ENCODE results near the gene ATF5.
"Not testable (repeated sequence)": the region's sequence is repeated elsewhere in the genome, so short reads cannot be mapped to it uniquely, and the experiment has no call there.

Gene ATF5

DNA sequence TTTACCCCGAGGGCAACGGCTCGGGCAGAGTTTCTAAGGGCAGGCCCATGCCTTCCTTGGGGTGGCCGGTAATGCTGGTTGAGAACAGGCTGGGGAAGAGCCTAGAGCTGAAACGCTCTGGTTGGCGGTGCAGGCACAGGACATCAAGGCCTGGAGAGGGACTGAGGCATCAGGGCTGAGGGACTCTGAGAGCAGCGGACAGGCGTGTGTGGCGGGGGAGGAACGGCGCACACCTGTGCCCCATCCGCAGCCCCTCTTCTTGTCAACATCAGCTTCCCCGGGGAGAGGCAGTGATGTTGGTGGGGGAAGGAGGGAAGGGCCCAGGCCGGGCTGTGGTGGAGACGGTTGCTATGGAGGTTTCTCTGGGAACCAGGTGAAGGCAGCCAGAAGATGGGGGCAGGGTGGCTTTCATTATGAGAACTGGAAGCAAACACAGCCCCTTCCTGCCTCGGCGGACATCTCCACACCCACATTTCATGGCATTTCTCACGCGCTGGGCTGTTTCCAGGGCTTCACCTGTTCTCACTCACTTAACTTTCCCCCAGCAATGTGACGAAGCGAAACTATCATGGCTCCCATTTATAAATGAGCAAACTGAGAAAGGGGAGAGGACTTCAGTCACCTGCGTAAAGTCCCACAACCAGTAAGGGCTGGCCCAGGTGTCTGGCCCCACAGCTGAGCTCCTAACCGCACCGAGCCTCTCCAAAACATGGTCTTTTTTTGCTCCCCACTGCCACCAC, 8.2 kb upstream of the ATF5 start:
- DNase-seq (ENCODE audit: low read depth, low spot score), result no peak
- no peak overlapping the region for H3K27ac ChIP-seq

DNA sequence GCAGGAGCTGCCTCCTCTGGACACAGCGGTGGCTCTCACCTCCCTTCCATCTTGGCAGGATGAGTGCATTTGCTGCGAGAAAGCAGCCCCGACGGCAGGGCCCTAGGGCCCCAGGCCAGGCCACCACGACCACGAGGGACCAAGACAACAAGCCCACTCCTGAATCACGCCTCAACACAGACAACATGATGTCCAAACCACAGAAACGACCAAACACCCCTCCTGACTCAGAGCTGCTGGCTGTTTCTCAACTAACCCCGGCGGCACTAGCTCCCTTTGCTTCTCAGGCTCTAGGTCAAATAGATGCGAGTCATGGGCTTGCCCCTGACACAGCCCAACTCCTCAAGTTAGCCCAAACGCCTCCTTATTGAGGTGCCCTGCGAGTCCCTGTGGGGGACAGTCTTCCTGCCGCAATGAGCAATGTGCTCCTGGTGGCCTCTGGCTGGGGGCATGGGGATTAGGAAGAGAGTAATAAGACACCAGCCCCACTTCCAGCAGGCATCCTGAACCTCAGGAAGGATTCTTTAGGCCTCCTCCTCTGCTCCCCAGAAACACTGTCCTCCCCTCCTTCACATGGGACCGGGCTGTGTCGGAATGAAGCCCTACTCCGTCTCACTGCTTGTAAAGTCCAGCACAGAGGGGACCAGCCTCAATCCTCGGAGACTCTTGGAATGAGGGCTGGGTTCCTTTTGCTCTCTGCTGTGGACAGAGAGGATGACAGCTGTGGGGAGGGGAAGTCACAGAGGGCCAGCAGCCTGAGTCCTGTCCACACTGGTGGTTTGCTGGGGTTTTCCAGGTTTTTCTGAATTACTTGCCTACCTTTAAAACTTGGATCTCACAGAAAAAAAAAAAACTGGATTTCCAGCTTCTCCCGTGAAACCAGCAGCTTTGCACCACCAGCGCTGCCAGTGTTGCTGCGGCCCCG, 6.9 kb upstream of the ATF5 start:
- no peak for DNase-seq (ENCODE audit: low read depth, low spot score)
- no peak overlapping the region for H3K27ac ChIP-seq

DNA sequence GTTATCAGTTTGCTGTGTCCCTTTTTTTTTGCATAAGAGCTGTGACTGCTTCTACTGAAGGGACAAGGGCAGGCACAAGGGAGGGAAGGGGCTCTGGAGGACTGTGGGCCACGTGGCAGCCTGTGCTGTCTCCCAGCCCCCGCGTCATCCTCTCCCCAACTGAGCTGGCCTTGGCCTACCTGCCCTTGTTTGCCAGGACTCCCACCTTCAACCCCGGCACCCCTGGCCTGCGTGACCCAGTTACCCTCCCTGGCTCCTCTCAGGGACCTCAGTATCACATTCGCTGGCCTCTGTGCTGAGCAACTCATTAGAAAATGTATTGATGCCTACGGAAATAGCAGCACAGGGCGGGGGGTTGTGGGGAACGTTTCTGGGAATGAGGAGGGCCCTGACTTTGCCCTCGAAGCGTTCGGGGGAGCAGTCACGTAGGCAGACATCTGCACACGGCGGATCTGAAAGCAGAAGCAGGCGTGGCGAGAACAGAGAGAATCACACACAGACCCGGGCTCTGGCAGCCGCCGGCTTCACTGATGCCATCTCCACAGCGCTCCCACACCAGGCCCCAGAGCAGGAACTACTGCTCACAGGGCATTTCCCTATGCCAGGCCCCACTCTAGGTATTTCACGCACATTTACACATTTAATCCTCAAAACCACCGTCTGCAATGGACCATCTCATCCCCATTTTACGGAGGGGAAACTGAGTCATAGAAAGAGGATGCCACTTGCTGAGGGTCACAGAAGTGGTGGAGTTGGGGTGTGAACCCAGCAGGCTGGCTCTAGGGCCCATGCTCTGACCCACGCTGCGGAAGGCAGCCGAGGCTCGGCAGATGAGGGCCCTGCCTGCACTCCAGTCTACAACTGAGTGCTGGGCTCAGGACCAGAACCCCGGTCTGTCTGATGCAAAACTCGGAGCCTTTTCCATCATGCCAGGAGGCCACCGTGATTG, 5.7 kb upstream of the ATF5 start:
- no peak for DNase-seq (ENCODE audit: low read depth, low spot score)
- no peak overlapping the region for H3K27ac ChIP-seq

DNA sequence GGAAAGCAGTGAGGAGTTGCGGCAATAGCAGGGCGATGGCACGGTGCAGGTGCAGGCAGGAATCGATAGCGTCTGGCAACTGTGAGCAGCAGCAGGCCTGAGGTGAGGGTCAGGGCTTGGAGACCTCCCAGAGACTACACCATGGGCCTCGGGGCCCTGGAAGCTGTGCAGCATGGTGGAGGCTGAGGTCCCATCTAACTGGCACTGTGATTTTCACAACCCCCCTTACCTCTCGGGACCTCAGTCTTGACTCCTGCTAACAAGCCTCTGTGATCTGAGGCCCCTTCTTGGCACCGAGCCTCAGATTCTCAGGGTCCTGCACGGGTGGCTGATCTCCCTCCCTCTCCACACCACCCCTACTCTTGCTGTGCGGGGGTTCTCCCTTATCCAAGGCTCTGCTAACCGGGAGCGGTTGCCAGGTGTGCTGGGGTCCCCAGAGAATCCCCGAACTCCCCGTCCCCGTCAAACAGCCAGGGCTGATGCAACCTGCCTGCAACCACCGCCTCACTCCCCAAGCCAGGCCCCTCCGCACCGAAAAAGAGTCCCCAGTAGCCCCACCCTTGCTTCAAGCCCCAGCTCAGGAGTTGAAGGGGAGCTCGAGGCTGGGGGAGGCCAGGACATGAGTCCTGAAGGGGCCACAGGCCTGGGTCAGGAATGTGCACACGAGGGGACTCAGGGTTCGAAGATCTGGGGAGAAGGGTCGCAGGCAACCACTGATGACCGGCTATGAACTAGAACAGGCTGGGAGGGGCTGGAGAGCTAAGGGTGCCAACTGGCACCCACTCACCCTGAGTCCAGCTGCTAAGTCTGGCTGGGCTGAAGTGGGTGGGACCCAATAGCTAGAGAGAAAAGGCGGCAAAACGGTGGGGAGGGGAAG, 4.8 kb upstream of the ATF5 start:
- H3K27ac ChIP-seq, result peak overlapping the region; percentile 4
- no peak for DNase-seq (ENCODE audit: low read depth, low spot score)

DNA sequence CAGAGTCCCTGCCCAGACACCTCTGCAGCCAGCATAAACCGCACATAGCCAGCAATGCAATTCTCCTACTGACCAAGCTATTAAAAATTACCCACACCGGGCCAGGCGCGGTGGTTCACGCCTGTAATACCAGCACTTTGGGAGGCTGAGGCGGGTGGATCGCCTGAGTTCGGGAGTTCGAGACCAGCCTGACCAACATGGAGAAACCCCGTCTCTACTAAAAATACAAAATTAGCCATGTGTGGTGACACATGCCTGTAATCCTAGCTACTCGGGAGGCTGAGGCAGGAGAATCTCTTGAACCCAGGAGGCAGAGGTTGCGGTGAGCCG, 4.2 kb upstream of the ATF5 start:
- DNase-seq (ENCODE audit: low read depth, low spot score); H3K27ac ChIP-seq: not testable (repeated sequence)

DNA sequence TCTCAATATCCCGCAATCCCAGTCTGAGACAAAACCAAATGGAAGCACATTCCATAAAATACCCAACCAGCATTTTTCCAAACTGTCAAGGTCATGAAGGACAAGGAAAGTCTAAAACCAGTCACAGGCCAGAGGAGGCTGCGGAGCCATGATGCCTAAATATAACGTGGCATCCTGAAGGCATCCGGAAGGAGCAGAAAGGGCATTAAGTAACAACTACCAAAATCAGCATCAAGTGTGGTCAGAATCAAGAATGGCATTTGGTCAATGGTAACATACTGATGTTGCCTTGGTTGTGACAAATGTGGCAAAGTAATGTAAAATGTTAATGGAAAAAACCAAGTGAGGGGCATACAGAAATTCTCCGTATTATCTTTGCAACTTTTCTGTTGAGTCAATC, 3.5 kb upstream of the ATF5 start:
- no peak for DNase-seq (ENCODE audit: low read depth, low spot score)

DNA sequence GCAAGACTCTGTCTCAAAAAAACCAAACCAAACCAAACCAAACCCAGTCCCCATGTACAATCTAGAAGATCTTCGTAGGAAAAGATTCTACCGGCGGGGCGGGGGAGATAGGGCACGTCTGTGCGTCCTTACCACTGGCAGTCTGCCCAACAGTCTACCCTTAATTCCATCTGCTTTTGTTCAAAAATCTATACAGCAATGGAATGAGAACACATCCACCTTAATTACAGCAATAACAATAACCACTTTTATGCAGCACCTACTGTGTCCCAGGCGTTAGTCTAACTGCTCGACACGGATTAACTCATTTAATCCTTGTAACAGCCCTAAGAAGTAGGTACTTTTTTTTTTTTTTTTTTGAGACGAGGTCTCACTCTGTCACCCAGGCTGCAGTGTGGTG, 2.5 kb upstream of the ATF5 start:
- no peak for DNase-seq (ENCODE audit: low read depth, low spot score)
- H3K27ac ChIP-seq, result no peak overlapping the region

More for the DNA sequence above, 3.5 kb upstream of the ATF5 start:
- no peak overlapping the region for H3K27ac ChIP-seq

DNA sequence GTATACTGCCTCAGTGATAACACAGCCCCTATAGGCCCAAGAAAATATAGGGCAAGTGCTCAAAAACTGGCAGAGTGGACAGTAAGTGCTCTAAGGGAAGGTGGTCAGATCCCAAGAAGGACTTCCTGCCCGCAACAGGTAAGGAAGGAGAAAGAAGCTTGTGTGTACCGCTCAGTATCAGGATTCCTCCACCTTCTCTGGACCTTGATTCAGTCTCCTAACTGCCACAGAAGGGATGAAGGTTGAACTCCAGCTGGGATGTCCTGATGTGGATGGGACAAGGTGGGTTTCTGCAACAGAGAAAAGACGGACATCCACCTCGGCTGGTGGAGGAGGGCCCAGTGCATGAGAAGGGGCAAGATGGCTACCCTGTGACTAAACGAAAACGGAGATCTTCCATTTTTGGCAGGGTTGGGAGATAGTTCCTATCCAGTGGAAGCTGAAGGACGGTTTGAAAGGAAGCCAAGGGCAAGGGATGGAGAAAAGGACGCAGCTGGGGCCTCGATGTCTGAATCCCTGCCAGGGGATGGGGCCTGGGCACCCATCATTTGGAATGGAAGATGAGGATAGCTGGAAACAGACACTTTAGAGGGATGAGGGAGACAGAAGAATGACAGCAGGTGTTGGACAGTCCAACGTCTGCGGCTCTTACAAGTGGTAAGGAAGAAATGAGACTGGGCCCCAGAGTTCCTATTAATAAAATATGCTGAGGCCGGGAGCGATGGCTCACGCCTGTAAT, 1.3 kb upstream of the ATF5 start:
- no peak for DNase-seq (ENCODE audit: low read depth, low spot score)
- H3K27ac ChIP-seq, result peak overlapping the region; percentile 89

DNA sequence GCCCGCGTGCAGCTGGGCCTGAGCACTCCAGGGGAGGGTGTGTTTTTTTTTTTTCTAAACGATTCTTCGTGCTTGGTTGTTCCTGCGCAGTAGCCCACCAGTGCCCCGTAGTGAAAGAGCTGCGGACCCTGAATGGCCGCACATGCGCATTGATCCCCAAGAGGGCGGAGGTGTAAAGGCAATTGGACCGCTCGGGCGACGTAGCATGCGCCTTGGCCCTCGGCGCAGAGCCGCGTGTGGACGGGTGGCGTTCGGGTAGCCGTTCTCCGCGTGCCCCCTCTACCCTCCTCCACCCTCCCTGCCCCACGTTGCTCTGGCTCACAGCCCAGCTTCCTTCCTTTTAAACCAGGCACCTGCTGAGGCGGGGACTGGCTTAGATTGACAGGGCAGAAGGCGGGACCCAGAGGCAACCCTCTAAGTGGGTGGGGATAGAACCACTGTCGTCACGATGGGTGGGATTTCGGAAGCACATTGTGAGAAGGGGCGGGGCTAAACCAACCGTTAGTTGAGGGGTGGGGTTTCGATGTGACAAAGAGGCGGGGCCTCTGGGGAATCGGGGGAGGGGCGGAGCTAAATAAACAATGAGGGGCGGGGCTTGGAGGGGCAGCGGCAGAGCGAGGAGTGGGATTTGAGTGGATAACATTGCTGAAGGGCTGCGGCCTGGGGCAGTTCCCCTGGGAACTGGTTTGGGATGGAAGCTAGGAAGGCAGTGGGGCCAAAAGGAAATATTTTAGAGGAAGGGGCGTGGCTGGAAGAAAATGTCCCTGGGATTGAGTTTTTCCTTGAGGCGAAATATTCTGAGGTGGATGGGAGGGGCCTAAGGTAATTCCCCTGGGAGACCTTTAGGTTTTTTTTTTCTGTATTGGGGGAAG, 842 bp downstream of the ATF5 start:
- peak overlapping the region; percentile 89 for H3K27ac ChIP-seq
- peak; percentile 83 for DNase-seq (ENCODE audit: low read depth, low spot score)

DNA sequence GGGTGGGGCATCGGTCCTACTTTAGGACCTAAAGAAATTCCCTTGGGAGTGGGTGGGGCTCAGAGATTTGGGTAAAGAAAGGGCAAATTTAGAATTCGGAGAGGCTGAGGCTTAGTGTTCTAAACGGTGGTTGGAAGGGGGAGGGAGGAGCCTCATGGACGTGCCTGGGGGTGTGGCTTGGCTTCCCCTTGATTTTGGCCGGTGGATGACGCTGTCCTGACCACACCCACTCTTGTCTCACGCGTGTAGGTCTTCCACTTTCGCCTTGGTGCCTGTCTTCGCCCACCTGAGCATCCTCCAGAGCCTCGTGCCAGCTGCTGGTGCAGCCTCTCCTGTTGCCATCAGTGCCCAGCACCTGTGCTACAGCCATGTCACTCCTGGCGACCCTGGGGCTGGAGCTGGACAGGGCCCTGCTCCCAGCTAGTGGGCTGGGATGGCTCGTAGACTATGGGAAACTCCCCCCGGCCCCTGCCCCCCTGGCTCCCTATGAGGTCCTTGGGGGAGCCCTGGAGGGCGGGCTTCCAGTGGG, 1.5 kb downstream of the ATF5 start:
- no peak for DNase-seq (ENCODE audit: low read depth, low spot score)
- peak overlapping the region; percentile 89 for H3K27ac ChIP-seq

DNA sequence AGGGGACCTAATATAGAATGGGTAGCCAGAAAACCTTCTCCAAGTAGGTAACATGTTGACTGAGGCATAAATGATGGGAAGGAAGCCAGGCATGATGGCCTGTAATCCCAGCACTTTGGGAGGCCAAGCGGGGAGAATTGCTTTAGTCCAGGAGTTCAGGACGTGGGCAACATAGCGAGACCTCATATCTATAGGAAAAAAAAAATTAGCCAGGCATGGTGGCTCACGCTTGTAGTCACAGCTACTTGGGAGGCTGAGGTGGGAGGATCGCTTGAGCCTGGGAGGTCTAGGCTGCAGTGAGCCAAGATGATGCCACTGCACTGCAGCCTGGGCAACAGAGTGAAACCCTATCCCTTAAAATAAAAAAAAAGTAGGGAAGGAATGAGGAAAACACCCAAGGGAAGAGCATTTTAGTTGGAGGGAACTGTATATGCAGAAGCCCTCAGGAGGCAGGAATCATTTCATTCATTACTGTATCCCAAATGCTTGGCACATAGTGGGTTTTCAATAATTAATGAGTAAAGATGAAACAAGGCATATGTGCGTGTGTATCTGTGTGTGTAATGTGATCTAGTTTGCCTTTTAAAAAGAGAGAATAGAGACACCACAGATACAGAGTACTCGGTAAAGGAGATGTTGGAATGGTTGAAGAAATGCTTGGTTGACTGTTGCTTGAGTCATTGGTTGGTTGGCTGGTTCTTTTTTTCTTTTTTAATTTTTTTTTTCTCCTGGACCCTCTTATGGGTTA, 2.5 kb downstream of the ATF5 start:
- no peak for DNase-seq (ENCODE audit: low read depth, low spot score)
- peak overlapping the region; percentile 50 for H3K27ac ChIP-seq

DNA sequence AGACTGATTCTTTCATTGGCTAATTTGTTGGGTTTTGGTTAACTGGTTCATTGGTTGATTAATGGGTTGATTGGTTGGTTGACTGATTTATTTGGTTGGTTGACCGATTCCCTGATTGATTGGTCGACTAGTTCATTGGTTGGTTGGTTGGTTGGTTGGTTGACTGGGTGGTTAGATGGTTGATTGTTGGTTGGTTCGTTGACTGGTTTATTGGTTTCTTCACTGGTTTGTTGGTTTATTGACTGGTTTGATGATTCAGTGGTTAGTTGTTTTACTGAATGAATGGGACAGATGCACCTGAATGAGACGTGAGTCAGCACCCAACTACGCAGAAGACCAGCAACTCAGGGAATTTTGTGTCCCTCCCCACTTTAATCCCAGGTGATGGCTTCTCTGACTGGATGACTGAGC, 3.0 kb downstream of the ATF5 start:
- peak; percentile 79 for DNase-seq (ENCODE audit: low read depth, low spot score)
- H3K27ac ChIP-seq, result peak overlapping the region; percentile 50

DNA sequence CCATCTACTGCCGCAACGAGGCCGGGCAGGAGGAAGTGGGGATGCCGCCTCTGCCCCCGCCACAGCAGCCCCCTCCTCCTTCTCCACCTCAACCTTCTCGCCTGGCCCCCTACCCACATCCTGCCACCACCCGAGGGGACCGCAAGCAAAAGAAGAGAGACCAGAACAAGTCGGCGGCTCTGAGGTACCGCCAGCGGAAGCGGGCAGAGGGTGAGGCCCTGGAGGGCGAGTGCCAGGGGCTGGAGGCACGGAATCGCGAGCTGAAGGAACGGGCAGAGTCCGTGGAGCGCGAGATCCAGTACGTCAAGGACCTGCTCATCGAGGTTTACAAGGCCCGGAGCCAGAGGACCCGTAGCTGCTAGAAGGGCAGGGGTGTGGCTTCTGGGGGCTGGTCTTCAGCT, 3.7 kb downstream of the ATF5 start:
- H3K27ac ChIP-seq, result no peak overlapping the region
- DNase-seq (ENCODE audit: low read depth, low spot score), result no peak

DNA sequence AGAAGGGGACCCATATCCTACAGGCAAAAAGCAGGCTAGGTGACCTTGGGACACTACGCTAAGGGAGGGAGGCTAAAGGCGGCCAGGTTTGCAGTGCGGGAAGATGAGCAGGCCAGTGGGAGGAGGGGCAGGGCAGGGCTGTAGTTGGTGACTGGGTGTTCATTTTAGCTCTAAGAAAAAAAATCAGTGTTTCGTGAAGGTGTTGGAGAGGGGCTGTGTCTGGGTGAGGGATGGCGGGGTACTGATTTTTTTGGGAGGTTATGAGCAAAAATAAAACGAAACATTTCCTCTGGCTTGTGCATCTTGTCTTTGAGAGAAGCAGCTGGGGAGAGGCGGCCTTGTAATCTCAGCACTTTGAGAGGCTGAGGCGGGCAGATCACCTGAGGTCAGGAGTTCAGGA, 4.6 kb downstream of the ATF5 start:
- no peak overlapping the region for H3K27ac ChIP-seq
- no peak for DNase-seq (ENCODE audit: low read depth, low spot score)

DNA sequence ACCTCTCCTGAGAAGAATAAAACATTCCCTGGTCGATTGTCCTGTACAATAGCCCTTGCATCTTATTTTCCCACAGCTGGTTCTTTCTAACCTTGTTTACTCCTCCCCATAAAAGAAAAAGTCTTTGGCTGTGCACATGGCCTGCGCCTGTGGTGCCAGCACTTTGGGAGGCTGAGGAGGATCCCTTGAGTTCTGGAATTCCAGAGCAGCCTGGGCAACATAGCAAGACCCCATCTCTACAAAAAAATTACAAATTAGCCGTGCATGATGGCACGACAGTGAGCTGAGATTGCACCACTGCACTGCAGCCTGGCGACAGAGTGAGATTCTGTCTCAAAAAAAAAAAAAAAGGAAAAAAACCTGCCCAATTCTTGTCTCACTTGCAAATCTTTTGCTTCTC, 7.5 kb downstream of the ATF5 start:
- DNase-seq (ENCODE audit: low read depth, low spot score), result no peak
- H3K27ac ChIP-seq, result no peak overlapping the region

DNA sequence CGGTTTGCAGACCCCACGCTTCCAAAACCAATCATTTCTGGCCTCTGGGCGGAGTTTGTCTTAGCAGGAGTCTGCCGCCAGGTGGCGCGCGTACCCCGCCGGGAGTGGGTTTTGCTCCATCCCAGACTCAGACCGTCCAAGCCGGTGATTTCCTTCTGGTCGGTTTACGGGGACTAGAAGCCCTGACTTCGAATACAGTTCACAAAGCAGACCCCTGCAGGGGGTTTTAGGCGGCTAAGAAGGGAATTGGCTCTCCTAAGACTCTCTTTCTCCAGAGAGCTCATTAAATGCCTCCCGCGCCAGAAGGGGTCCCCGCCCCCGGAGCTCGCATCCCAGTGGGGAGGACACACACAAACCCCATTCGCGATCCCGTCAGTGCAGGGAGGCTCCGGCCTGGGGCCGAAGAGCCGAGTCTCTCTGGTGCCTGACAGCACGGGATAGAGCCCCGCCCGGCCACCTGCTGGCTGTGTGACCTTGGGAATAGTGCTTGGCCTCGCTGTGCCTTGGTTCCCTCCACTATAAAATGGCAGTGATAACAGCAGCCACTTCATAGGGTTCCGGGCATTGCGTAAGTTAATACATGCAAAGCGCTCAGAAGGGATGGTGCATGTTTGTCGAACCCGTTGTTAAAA, 8.9 kb downstream of the ATF5 start:
- H3K27ac ChIP-seq, result no peak overlapping the region
- DNase-seq (ENCODE audit: low read depth, low spot score), result no peak

DNA sequence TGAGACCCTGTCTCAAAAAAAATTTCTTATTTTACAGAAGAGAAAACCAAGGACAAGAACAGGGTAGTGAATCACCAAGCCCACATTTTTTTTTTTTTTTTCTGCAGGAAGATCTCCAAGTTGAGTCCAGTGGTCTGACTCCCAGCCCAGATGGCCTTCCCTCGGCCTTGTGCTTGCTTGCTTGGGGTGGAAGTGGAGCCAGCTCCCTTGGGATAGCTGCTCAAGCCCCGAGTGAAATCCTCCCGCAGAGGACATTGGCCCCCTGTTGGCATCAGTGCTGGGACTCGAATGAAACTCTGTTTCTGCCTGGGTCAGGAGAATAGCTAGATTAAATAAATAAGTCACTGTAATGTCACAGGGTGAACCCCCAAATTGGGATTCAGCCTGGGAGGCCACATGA, 9.7 kb downstream of the ATF5 start:
- H3K27ac ChIP-seq, result no peak overlapping the region
- no peak for DNase-seq (ENCODE audit: low read depth, low spot score)
